Urothelium cell line (cell line): ENCODE measurements around the gene TRAPPC12.
"Not testable (repeated sequence)": the region's sequence is repeated elsewhere in the genome, so short reads cannot be mapped to it uniquely, and the experiment has no call there.

Source experiments
- DNase-seq: peaks from one replicate; pipeline ENCODE4 v3.0.0; 2011; ENCODE audit warnings: low spot score, mixed read lengths
- FAIRE-seq: peaks from 2 replicates; lab custom pipeline; 2011; peaks lifted over from hg19 to GRCh38; lab: Jason Lieb, UNC

Gene TRAPPC12

DNA sequence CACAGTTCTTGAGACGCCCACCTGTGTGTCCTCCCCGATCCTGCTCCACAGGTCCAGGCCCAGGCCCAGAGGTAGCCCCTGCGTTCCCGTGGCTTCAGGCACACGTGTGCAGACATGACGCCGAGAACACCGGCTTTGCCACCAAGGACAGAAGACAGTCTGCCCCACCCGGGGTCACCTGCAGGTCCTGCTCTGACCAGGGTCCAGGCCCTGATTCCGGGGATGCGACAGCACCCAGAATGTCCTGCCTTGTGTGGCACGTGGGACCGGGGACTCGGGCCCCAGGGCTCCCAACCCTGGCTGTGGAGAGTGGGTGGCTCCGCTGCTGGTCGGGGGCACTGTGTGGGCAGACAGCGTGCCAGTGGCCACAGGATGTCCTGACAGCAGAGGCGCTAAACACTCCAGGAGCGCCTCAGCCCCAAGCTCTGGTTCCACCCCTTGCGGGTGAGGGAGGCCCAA, 102.9 kb downstream of the TRAPPC12 start:
- DNase-seq: no peak
- FAIRE-seq: no peak

DNA sequence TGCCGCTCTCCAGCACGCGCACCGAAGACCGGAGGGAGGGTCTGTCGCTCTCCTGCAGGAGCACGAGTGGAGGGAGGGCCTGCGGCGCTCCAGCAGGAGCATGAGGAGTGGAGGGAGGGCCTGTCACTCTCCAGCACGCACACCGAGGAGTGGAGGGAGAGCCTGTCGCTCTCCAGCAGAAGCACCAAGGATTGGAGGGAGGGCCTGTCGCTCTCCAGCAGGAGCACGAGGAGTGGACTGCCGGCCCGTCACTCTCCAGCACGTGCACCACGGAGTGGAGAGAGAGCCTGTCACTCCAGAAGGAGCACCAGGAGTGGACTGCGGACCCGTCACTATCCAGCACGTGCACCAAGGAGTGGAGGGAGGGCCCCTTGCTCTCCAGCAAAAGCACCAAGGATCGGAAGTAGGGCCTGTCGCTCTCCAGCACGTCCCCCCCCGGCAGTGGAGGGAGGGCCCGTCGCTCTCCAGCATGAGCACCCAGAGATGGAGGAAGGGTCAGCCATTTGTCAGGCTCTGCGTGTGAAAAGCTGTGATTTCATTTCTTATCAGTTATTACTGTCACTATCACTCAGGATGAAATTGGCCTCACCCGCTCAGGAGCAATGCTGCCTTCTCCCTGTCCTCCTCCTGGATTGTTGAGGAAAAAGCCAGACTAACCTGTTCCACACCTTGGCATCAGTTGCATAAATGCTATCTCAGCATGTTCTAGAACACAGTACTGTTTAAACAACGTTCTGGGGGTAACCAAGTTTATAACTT, 103.9 kb downstream of the TRAPPC12 start:
- DNase-seq: no peak
- FAIRE-seq: no peak

DNA sequence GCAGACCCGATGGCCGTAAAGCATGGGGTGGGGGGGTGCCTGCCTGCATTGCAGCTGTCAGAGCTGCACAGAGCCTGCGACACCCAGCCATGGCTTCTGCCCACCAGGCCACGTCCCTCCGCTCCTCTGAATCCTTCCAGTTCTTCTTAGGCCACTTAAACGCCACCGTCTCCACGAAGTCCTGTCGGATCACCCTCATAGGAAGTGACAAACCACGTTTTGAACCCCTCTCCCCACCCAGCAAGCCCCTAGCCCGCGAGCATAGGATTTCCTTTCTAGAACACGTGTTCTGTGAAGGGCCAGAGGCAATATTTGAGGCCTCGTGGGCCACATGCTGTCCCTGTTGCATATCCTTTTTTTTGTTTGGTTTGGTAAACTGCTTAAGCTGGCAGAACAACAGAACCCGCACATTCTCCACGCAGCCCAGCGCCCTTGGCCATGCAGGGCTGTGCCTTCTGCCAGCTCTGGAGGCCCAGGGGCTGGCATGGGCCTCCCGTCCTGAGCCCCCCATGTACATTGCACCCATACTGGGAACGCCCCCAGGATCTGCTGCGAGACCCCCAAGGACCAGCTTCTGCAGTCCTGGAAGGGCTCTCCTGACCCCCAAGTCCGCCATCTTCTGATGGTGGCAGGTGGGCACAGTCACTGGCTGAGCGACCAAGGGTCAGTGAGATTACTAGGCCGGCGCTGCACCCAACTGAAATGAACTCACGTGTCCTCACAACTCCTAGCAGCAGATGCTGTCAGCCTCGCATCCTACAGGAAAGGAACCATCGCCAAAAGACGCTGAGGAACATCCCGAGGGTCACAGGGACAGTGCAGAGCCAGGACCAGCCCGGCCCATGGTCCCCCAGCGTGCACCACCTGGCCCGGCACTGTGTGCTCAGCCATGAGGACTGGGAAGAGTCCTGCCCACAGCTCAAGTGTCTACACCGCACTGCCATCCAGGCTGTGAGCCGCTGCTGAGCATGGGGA, 104.8 kb downstream of the TRAPPC12 start:
- FAIRE-seq: no peak
- DNase-seq: no peak

DNA sequence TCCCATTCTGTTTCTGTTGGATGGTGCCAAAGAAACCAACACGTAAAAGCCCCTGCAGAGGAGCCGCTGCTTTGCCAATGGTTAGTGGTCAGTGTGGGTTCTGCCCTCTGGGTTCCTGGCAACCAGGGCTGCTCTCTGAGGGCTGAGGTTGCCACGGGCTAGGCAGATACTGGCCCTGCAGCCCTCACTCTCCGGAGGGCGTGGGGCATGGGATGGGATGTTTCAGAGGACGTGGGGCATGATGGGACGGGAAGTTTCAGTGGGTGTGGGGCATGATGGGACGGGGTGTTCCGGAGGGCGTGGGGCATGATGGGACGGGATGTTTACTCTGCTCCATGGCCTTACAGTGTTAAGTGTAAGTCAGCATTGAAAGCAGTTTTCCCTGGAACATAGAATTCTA, 105.7 kb downstream of the TRAPPC12 start:
- DNase-seq (no peak), FAIRE-seq (peak; percentile 9)

DNA sequence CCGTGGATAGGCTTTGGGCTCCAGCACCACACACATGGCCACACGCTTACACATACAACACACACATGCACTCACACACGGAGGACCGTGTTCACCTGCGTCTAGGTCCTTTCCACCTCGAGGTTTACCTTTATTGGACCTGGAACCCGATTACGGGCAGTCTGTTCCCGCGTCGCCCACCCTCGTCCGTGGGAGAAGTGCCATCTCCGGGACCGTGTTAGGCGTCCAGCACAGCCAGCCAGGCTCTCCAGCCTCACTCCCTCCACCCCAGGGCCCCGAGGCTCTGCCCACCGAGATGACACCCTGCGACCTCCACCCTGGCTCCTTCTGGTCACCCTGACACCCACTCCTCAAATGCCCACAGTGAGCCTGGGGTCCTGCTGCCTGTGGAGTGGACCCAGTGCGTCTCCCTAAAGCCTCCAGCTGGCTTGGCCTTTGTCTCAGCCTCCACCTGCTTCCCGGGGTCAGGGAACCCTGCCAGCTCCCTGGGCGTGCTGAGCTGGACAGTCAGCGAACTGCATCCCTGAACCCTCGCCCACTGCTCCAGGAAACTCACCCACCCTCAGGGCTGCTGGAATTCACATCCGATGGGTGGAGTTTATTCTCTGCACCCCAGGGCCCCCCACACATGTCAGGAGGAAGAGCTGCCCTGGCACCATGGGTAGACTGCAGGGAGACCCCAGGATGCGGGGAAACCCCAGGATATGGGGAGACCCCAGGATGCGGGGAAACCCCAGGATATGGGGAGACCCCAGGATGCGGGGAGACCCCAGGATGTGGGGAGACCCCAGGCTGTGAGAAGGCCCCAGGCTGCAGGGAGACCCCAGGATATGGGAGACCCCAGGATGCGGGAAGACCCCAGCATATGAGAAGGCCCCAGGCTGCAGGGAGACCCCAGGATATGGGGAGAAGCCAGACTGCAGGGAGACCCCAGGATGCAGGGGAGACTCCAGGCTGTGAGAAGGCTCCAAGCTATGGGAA, 106.8 kb downstream of the TRAPPC12 start:
- DNase-seq (no peak), FAIRE-seq (no peak)

DNA sequence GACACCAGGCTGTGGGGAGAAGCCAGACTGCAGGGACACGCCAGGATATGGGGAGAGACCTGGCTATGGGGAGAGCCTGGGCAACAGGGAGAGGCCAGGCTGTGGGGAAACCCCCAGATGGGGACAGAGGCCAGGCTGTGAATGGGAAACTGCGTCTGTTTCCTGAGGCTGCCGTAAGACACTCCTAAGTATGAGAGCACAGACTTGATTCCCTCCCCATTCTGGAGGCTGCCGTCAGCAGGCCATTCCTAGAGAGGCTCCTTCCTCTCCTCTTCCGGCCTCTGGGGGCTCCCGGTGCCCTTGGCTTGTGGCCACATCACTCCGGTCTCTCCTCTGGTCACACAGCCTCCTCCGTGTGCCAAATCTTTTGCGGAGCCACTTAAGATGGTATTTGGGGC, 107.5 kb downstream of the TRAPPC12 start:
- FAIRE-seq (no peak), DNase-seq (no peak)

DNA sequence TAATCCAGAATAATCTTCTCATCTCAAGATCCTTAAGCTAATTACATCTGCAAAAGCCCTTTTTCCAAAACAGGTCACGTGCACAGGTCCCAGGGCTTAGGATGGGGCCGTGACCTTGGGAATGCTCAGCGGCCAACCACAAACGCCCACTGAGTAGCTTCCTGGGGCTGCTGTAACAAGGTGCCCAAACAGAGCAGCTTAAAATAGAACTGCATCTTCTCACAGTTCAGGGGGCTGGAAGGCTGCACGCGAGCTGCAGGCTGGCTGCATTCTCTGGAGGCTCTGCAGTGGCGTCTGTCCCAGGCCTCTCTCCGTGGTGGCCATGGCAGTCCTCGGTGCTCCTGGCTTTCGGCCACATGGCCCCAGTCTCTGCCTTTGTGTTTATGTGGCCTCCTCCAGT, 107.9 kb downstream of the TRAPPC12 start:
- DNase-seq: no peak
- FAIRE-seq: no peak

DNA sequence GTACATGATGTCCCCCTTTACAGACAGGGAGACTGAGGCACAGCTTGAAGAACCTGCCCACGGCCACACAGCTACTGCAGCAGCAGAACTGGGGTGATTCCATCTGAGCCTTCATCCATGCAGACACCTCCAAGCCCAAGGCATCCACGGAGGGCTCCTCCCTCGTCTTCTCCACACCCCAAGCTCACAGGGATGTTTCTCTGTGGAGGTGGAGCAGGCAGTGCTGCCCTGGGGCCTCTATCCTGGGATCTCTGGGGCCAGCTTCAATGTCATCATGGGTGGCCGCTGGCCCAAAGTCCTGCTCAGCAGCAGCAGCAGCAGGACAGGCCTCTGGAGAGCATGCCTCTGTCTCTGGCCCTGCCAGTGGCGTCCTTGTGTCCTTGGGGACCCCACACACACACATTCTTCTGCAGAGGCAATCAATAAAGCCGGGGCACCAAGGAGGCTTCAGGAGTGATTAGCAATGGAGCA, 108.6 kb downstream of the TRAPPC12 start:
- DNase-seq: no peak
- FAIRE-seq: no peak

DNA sequence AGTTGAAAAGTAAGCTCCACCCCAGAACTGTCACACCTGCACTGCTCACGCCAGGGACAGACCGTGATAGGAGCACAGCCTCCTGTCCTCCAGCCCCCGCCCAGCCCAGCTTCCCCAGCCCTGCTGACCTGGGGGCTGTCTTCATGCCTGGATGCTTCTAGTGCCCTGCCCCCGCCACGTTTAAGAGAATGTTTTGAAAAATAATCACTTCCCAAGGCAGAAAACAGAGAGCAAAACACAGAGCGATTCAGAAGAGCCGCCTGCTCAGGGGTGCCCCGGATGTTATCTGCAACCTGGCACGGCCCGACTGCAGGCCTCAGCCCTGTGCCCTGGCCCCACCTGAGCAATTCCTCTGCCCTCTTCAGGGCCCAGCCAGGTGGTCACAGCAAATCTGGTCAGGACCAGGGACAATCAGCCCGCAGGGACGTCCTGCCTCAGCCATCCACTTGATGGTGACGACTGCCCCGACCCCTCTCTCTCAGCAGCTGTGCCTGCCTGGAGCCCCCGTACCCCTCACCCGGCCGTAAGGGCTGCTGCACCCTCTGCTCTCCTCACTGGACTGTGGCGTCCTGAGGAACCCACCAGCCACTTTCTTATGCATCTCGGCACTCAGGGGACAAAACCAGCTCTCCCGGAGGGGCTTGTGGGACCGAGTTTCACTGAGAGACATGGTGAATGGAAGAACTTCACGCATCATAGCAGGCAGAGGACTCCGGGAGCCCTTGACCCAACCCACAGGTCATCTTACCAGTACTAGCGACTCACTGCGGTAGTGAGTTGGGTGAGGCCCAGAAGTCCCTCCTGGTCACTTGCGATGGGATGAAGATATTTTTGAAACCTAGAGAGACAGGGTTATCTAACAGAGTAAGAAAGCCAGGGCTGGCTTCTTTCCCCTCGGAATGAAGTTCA, 109.6 kb downstream of the TRAPPC12 start:
- DNase-seq (no peak), FAIRE-seq (no peak)

DNA sequence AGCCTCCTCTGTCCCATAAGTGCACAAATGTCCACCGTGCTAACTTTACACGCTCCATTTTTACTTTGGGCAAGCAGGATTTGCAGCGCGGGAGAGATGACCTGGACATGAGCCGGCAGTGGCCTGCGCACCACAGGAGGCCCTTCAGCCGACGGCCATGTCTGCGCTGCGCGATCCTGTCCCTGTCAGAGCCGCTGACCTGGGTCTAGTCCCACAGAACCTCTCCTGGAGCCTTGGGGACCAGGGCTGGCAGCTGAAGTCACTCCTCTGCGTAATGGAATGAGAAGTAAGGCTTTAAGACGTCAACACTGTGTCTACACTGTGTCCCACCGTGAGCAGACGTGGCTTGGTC, 110.2 kb downstream of the TRAPPC12 start:
- no peak for FAIRE-seq
- no peak for DNase-seq

DNA sequence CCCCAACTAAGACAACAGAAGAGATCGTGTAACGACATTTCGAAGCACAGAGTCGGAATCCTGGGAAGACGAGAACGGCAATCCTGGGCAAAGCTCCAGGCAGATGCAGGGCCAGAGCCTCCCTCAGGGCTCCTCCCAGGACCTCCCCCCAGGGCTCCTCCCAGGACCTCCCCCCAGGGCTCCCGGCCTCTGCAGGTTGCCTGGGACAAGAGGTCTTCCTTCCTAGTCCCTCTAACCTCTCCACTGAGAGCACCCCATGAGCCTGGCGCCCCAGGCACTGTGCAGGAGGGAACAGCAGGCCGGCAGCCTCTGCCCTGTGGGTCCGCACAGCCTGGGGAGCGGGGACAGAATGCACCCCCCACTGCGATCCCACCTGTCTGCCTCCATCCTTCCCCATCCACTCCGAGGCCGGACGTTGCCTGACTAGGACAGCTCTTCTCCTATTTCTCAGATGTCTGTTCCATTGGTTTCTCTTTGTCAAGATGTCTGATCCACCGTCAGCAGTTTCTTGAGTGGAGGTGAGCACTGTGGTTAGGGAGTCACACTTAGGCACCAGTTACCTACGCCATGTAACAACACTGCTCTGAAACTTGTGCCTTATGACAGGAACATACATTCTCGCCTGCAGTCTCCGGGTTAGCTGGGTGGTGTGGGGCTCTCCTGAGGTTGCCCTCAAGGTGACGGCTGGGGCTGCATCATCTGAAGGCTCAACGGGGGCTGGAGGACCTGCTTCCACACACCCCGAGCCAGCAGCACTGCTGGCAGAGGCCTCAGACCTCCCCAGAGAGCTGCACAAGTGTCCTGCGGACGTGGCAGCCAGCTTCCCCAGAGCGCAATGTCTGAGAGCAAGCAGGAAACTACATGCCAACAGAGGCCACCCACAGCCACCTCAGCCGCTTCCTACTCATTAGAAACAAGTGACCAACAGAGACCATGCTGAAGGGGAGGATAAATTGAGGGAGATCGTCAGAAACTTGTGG, 111.0 kb downstream of the TRAPPC12 start:
- no peak for DNase-seq
- FAIRE-seq: no peak

DNA sequence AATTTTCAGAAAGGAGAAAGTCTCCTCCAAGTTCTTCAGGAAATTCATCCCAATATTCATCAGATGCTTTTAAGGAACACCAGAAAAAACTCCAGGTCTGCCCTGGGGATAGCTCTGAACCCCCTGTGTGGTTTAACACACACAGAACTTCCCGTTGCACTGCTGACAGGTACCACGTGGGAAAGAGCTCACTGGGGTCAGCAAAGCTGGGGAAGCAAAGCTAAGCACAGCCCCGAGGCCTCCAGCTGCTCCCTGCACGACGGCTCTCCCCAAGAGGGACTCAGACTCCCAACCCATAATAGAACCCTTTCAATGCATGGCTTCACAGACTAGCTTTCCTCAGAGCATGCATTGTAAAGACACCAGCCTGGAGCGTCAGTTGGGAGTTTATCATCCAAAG, 111.8 kb downstream of the TRAPPC12 start:
- FAIRE-seq (no peak), DNase-seq (no peak)

DNA sequence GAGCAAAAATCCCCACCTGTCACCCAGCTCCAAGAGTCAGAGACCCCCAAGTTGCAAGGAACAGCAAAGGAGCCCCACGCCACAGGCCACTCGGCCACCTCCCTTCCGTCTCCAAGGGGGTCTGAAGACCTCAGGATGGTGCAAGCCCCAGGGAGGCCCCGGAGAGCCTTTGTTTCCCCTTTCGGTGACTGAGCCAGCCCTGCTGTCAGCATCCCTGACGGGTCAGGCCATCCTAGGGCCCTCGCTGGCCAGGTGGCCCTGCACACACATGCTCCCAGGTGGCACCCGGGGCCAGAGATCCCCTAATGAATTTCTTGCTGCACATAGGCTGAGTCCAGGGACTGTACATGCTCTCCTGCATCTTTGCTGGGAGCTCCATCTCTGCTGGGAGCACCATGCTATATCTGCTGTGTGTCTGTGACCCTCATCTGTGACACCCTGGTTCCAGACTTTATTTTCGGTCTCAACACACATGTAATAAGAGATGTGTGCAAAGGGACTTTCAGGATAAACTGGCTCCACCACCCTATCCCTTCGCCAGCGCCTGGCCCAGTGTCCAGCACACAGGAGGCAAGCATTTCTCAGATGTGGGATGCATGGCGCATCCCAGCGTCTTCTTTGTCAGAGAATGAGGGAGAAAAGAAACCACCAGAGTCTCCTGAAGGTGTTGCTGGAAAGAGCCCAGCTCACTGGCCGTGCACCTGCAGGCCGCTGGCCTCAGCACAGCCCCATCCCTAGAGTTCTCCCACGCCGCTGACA, 112.4 kb downstream of the TRAPPC12 start:
- no peak for FAIRE-seq
- DNase-seq: no peak

DNA sequence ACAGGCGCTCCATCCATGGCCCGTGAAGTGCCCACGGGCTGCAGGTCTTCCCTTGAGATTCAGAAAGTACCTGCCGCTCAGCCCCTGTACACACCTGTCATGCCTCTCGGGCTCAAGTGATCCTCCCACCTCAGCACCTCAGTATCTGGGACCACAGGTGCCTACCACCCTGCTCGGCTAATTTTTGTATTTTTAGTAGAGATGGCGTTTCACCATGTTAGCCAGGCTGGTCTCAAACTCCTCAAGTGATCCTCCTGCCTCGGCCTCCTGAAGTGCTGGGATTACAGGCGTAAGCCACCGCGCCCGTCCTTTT, 112.9 kb downstream of the TRAPPC12 start:
- FAIRE-seq: not testable (repeated sequence)

DNA sequence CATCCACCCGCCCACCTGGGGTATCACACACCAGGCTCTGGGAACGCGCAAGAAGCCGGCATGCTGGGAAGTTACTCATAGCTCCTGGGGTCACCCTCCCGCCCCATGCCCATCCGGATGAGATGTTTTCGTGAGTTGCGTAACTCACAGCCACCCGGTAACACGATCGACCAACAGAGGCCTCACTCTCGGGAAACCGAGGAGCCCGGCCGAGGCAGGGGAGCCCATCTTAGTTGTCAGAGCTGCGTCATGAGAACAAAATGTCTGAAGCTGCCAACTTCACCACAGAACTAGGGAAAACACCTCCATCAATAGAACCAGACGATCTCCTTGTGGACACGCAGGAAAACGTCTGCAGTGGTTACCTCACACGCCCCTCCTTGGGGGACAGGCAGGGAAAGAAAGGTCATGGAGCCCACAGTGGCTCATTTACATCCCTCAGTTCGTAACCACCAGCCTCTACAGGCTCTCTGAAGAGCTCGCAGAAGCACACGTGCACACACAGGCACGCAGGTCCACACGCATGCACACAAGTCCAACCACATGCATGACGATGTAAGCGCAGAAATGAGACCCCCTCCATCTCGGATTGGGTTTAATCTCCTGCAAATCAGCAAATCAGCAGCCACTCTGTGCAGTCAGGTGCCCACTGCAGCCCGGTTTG, 113.6 kb downstream of the TRAPPC12 start:
- DNase-seq (no peak), FAIRE-seq (no peak)

More for the DNA sequence above, 112.9 kb downstream of the TRAPPC12 start:
- not testable (repeated sequence) for DNase-seq

DNA sequence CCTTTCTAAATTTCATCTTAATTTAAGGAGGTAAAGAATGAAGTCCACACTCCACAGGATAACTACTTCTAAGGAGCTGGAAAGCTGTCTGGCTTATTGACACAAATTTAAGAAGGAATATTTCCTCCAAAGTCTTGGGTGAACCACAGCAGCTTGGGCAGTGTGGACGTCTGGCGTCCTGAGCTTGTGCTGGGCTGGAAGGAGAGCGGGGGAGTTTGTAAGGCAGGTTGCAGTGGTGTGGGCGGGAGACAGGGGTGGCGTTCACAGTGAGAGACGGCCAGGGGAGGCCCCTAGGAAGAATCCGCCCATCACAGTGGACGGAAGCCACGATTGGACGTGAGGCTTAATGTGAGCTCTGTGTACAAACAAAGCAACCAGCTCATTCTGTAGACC, 114.1 kb downstream of the TRAPPC12 start:
- DNase-seq: peak; percentile 20
- no peak for FAIRE-seq

DNA sequence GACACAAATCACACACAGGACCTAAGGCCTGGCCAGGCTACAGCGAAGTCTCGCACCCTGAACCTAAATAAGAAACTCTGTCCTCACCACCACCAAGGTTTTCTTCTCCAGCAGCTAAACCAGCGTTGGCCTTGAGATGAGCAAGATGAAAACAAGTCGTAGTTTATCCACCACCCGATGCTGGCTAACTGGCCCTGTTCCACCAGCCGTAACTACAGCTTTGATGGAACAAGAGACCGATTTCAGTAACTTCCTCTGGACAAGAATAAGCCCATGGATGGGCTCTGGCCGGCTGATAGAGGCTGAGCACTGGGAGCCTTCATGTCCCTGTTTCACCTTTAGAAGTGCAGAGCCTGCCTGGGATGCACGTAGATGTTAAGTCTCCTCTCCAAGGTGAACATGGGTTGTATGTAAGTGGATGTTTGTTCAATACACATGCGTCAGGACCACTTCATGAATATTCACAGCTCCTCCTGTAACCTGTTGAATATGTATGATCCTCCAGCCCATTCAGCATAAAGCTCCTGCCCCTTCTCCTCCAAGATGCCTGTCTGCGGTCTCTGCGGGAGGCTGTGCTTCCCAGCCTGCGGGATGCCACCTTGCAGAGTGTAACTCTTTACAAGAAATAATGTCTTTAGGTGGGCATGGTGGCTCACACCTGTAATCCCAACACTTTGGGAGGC, 115.6 kb downstream of the TRAPPC12 start:
- FAIRE-seq: no peak

More for the DNA sequence above, 115.6 kb downstream of the TRAPPC12 start:
- DNase-seq: no peak
